Ramos (cell line): ENCODE data around the gene GALNT12.

Experiments
- in situ Hi-C: fragments of 300-500 bp; cut with MboI; formaldehyde crosslinking; loops from one replicate; pipeline ENCODE4 v1.14.3; 2022; ENCODE audit warnings: low sequenced_read_pairs; ENCODE audit not compliant: unreplicated experiment

Gene GALNT12

DNA sequence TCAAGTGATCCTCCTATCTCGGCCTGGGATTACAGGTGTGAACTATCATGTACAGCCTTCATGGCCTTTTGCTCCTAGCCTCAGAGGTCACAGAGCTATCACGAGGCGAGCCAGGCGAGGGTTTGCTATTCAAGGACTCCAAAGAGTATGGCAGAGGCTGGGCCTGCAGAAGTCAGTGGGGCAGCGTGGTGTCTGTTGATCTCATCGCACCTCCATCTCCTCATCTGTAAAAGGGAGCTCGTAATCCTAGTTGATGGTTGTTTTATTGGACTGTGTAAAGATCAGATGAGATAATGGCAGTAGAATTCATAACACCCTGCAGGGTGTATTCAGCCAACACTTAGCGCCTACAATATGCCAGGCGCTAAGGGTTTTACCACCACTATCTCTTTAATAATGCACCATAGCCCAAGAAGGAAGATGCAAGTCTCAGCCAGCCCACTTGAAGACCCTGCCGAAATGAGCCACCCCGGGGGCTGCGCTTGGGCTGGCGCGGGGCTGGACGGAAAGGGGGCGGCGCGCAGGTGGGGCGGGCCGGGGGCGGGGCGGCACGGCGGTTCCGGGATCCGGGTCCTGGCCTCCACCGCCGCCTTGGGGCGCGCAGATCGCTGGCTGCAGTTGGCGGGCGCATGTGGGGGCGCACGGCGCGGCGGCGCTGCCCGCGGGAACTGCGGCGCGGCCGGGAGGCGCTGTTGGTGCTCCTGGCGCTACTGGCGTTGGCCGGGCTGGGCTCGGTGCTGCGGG lies at the start of gene GALNT12:
GALNT12 (plus strand) TSS at position 601 of the 744 bp plus-strand sequence; CDS start at position 630, 29 bp downstream.
- in situ Hi-C loops, result no loop called here

- in situ Hi-C loops, result no loop called here
Observed at GRCh38 chr9:98760231-98760630, 47.2 kb upstream of the GALNT12 start.

DNA sequence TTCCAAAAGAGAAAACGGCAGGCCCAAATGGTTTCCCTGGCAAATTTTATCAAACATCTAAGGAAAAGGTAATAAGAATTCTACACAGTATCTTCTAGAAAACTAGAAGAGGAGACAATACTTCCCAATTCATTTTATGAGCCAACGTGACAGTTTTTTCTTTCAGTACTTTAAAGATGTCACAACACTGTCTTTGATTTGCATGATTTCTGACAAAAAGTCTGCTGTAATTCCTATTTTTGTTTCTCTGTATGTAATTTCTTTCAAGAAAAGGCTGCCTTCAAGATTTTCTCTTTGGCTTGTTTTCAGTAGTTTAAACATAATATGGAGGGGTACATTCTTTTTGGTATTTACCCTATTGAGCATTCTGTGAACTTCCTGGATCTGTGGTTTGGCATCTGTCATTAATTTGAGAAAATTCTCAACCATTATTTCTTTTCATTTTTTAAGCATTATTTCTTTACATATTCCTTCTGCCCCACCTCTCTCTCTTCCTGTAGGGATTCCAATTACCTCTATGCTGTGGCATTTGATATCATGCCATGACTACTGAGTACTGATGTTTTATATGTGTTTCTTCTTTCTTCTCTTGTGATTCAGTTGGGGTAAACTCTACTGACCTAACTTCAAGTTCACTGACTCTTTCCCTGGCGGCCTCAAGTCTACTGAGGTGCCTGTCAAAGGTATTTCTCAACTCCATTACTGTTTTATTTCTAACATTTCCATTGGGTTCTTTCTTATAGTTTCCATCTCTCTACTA lies 43.3 kb upstream of the GALNT12 start:
- in situ Hi-C loops, result no loop called here

DNA sequence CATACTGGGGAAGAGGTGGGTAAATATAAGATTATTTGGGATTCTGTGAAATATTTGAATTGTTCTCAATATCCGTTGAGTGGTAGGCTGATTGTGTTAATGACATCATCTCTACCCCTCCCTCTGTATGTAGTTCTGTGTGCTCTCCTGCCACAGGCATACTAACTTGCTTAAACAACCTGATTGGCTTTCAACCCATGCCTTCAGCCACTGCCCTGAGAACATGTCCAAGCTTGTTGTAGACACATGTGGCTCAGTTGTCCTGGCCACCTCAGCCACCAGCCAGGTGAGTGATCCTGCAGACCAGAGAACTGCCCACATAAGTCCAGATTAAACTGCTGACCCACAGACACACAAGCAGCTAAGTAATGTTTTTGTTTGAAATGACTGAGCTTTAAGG lies 42.2 kb upstream of the GALNT12 start:
- in situ Hi-C loops, result no loop called here

- in situ Hi-C loops, result no loop called here
Observed at GRCh38 chr9:98766586-98766985, 40.9 kb upstream of the GALNT12 start.

DNA sequence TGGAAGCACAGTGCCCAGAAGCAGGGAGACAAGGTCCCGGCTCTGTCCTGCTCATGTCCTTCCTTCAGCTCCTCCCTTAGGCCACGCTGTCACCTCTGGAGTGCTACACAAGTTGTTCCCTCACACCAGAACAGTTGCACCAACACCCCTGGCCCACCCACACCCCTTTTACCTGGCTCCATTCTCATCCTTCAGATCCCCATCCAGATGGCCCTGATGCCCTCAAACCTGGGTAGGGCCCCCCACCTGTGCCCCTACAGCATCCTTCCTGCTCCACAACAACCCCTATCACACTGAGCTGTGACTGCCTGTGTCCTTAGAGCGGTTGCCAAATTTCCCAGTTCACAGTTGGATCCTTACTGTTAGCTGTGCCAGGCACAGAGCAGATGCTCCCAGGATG lies 40.3 kb upstream of the GALNT12 start:
- in situ Hi-C loops, result no loop called here

GRCh38 chr9:98767915-98768314 lies 39.6 kb upstream of the GALNT12 start:
- in situ Hi-C loops, result no loop called here

- in situ Hi-C loops, result no loop called here
Observed at GRCh38 chr9:98768344-98768743, 39.1 kb upstream of the GALNT12 start.

- in situ Hi-C loops, result no loop called here
Observed at GRCh38 chr9:98770717-98771116, 36.8 kb upstream of the GALNT12 start.

- in situ Hi-C loops, result no loop called here
Observed at GRCh38 chr9:98771209-98771874, 36.1 kb upstream of the GALNT12 start.

DNA sequence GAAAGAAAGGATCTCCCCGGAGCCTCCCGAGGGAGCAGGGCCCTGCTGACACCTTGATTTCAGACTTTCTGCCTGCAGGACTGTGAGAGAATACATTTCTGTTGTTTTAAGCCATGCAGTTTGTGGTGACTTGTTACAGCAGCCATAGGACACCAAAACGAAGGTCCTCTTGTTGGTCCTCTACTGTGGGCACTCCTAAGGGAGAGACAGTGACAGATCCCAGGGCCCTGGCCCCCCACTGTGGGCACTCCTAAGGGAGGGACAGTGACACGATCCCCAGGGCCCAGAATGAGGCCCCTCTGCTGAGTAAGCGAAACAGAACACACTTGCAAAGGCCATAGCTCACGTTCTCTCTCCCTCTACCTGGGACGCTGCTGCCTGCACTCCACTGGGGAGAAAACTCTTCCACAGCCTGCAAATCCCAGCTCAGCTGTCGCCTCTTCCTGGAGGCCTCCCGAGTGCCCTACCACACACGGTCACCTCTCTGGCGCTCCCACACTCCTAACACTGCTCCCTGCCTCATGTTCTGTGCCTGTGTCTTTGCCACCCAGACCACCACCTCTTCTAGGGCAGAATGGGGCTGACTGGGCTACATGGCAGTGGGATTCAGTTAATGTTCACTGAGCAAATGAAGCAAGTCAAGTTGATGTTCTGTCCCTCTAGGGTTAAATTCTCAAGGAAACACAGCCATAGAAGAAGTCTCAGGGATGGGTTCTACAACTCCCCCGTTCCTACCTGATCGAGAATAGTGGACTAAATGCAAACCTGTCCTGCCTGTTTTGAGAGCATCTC lies 34.9 kb upstream of the GALNT12 start:
- in situ Hi-C loops, result no loop called here

- in situ Hi-C loops, result no loop called here
Observed at GRCh38 chr9:98773721-98774120, 33.7 kb upstream of the GALNT12 start.

GRCh38 chr9:98774746-98775145 lies 32.7 kb upstream of the GALNT12 start:
- in situ Hi-C loops, result loop anchor here (25.0 kb wide), 4 partner anchors 237 to 862 kb away; partner anchors contain the start of genes NANS and TRMO

DNA sequence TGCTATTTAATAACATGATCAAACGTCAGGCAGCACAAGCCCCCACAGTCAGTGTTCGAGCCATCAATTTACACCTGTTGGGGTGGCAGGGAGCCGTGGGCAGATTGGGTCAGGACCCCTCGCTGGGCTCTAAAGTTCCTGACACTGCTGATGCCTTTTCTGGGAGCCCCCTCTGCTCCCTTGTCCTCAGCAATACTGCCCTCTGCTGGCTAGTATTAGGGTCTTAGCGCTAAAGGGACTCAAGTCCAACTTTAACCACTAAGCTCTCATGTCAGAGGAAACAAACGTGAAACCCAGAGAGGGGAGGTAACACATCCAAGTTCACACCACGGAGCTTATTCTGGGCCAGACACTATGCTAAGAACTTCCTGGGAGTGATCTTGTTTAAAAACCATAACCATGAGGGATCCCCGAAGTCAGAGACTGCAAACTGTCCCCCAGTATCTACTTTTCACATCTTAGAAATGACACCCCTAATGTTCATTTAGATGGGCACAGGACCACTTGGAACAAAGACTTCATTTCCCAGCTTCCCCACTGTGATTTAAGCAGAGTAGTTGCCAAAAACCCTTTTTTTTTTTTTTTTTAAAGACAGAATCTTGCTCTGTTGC lies 31.5 kb upstream of the GALNT12 start:
- in situ Hi-C loops, result loop anchor here (25.0 kb wide), 4 partner anchors 239 to 864 kb away; partner anchors contain the start of genes NANS and TRMO

DNA sequence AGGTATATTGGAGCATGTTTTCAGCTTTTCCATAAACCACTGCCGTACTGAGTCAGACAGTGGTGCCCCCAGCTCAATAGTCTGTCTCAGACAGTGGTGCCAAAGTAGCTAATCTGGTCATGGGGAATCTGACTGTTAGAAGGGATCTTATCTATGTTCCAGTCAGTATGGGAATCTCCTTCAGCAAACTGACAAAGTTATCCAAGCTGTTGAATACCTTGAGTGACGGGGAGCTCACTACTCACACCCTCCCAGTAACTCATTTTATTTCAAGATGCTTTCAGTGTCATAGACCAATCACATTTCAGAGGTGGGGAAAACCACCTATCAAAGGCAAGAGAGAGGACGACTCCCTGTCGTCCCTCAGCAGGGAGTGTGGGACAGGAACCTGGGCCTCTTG lies 29.9 kb upstream of the GALNT12 start:
- in situ Hi-C loops, result loop anchor here (25.0 kb wide), 4 partner anchors 240 to 865 kb away; partner anchors contain the start of genes NANS and TRMO

DNA sequence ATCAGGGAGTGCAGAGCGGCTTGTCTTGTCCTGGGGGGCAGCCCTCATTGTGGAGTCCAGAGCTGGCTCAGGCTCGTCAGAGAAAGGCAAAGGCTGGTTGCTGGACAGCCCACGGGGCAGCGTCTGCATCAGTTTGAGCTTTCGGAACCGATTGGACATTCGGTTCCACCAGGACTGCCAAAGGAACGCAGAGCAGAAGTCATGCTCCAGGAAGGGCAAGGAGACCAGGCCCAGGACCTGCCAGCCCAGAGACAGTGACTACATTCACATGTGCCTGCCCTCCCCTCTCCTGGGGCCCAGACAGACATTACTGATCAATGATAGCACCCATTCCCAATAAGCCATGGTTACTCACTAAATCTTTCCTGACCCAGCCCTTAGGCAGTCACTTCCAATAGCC lies 29.2 kb upstream of the GALNT12 start:
- in situ Hi-C loops, result loop anchor here (25.0 kb wide), 4 partner anchors 241 to 866 kb away; partner anchors contain the start of genes NANS and TRMO

DNA sequence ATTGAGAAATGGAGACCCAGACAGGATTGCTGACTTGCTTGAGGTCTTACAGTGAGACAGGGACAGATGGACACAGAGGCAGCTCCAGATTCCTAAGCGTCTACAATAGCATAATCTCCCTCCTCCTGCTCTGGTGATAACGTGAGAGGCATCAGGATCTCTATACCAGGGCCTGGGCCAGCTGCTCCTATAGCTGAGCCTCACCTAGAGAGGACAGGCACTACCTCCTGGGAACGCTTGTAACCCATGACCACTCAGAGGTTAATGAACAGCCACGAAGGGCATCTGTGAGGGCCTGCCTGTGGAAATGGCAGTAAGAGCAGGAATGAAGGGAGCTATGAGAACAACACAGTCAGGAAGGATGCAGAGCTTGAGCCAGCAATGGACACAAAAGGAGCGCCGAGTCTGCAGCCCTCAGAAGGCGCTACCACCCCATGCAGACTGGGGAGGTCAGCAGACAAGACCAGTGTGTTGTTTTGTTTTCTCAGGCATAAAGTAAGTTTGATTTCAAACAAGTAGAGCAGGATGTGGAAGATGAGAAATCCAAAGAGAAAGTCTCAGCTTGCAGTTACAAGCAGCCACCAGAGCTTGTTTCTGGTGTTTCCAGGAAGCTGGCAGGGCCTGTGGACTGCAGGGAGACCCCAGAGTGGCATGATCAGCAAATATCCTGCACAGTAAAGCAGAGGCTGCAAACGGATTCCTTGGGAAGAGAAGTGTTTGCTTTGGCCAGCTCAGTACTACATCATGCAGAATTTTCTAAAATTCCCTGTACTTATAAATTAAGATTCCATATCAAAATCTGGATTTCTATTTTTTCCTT lies 28.5 kb upstream of the GALNT12 start:
- in situ Hi-C loops, result loop anchor here (25.0 kb wide), 4 partner anchors 242 to 867 kb away; partner anchors contain the start of genes NANS and TRMO

- in situ Hi-C loops, result loop anchor here (25.0 kb wide), 4 partner anchors 243 to 868 kb away; partner anchors contain the start of genes NANS and TRMO
Observed at GRCh38 chr9:98780059-98780749, 27.3 kb upstream of the GALNT12 start.
